Measurements from ENCODE around the gene FAM20A.
"Not testable (repeated sequence)": the region's sequence is repeated elsewhere in the genome, so short reads cannot be mapped to it uniquely, and the experiment has no call there.

FAM20A gene

GRCh38 chr17:68587847-68588246 lies 13.3 kb downstream of the FAM20A start:
- DNase-seq: no peak

- no peak for DNase-seq
Measured at GRCh38 chr17:68587026-68587425, 14.1 kb downstream of the FAM20A start.

GRCh38 chr17:68585643-68586042 lies 15.5 kb downstream of the FAM20A start:
- no peak for DNase-seq

GRCh38 chr17:68584581-68585303 lies 16.4 kb downstream of the FAM20A start:
- DNase-seq: no peak

- not testable (repeated sequence) for DNase-seq
Measured at GRCh38 chr17:68582867-68583266, 18.3 kb downstream of the FAM20A start.

GRCh38 chr17:68581863-68582645 lies 19.1 kb downstream of the FAM20A start:
- no peak for DNase-seq

- DNase-seq: no peak
Measured at GRCh38 chr17:68580236-68580770, 20.9 kb downstream of the FAM20A start.

GRCh38 chr17:68579194-68579927 lies 21.8 kb downstream of the FAM20A start:
- no peak for DNase-seq

- no peak for DNase-seq
Measured at GRCh38 chr17:68578236-68578635, 22.9 kb downstream of the FAM20A start.

- DNase-seq: peak in 2 of 3 experiments; percentile 22 to 62
Measured at GRCh38 chr17:68577497-68577821, 23.7 kb downstream of the FAM20A start.

GRCh38 chr17:68576811-68577496 lies 24.2 kb downstream of the FAM20A start:
- no peak for DNase-seq

- no peak for DNase-seq
Measured at GRCh38 chr17:68576137-68576536, 25.0 kb downstream of the FAM20A start.

- no peak for DNase-seq
Measured at GRCh38 chr17:68573338-68573737, 27.8 kb downstream of the FAM20A start.

- no peak for DNase-seq
Measured at GRCh38 chr17:68572138-68572842, 28.9 kb downstream of the FAM20A start.

- no peak for DNase-seq
Measured at GRCh38 chr17:68570526-68570925, 30.6 kb downstream of the FAM20A start.

GRCh38 chr17:68569346-68569745 lies 31.8 kb downstream of the FAM20A start:
- DNase-seq: no peak

GRCh38 chr17:68568581-68568980 lies 32.6 kb downstream of the FAM20A start:
- no peak for DNase-seq

- no peak for DNase-seq
Measured at GRCh38 chr17:68567581-68567980, 33.6 kb downstream of the FAM20A start.

GRCh38 chr17:68567035-68567434 lies 34.1 kb downstream of the FAM20A start:
- DNase-seq: no peak

GRCh38 chr17:68566442-68566738 lies 34.8 kb downstream of the FAM20A start:
- DNase-seq: no peak

- no peak for DNase-seq
Measured at GRCh38 chr17:68565661-68566441, 35.3 kb downstream of the FAM20A start.
